HT1080 (cell line): ENCODE results near the gene SCN4B. TPM values are rescaled to one million over a fixed set of nuclear protein-coding genes. Genes with fewer than 3 reads are reported as not detected.

Experiments
- DNase-seq: peaks from one replicate; pipeline ENCODE4 v3.0.0-alpha.2; 2015; ENCODE audit warnings: low read depth
- total RNA-seq: library from RNA; depleted of rRNA; stranded (reverse); fragments of >200 nt; shearing (Covaris generic); gene quantifications from 2 replicates; pipeline ENCODE4 v1.2.3, GENCODE V29; 2014

The SCN4B gene
- total RNA-seq, 1 experiment from 2014 or later: not detected

- DNase-seq: no peak
These were observed 18.8 kb downstream of the SCN4B start for GRCh38 chr11:118133816-118134215.

DNA sequence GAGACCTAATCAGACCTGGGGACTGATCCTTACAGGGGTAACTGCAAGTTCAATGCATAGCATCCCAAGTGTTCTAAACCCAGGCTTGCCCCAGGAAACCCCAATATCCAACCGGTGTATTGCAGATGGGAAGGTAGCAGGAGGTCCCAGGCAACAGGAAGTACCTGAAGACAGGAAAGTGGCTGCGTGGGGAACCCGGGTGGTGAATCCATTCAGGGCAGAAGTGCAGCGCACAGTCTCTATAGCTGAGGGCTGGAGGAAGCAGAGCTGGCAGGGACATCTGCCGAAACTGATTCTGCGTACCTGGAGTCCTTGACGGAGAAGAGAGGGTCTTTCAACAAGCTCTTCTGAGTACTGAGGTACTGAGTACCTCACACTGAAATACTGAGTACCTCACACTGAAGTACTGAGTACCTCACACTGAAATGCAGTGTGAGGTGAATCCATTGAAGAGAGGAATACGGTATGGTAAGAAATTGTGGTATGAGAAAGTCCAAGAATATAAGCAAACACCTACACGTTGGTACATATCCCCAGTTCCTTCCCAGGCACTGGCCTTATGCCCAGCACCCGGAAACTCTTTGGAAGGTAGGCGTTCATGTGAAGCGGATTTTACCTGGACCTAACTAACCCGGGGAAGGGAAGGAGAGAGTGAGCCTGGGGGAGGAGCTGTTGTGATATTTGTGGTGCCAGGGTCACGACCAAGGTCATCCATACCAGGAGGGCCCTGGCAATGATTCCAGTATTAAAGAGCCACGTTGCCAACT lies 20.1 kb downstream of the SCN4B start:
- no peak for DNase-seq

GRCh38 chr11:118129471-118130172 lies 23.0 kb downstream of the SCN4B start:
- no peak for DNase-seq

DNA sequence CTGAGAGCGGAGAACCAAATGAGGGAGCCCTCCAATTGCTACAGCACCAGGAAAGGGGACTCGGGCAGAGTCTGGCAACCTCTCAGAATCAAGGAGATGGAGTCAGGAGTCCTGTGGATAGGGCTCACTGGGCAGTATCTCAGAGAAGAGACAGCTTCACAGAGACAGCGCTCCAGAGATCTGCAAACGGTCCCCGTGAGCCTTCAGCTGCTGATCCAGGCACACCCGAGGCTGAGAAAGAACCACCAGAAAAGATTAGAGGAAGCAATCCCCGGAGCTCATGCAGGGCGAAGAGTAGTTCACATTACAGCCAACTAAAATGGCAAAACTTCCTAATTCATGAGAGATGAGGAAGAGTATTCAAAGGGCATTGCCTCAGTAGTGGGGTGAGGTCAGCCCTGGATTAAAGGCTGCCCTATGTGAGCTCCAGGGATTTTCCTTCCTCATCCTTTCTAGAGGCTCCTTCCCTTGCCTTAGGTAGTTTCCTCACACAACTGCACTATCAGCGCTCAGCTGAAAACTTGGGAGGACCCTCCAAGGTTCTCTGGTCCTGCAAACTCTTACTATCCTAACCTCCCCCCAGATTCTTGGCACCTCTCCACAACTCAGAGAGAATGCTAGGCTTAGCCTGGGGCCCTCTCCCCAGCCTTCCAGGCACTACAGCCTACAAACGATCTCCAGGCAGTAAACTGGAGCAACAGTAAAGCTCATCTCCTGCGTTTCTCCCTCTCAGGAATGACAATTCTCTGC lies 23.7 kb downstream of the SCN4B start:
- DNase-seq: no peak

DNA sequence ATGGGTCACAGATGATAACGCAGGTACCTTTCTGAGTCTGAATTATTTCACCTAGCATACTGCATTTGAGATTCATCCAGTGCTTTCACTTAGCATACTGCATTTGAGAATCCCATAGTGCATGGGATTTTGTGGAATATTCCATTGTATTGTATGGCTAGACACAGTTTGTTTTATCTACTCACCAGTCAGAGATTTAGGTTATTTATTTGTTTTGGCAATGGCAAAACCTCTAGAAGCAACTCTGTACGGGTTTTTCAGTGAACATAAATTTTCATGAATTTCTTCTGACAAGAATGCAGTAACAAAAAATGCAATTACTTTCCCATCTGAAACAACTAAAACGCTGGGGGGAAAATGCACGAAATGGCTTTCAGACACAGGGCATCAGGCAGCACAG lies 24.3 kb downstream of the SCN4B start:
- no peak for DNase-seq

DNA sequence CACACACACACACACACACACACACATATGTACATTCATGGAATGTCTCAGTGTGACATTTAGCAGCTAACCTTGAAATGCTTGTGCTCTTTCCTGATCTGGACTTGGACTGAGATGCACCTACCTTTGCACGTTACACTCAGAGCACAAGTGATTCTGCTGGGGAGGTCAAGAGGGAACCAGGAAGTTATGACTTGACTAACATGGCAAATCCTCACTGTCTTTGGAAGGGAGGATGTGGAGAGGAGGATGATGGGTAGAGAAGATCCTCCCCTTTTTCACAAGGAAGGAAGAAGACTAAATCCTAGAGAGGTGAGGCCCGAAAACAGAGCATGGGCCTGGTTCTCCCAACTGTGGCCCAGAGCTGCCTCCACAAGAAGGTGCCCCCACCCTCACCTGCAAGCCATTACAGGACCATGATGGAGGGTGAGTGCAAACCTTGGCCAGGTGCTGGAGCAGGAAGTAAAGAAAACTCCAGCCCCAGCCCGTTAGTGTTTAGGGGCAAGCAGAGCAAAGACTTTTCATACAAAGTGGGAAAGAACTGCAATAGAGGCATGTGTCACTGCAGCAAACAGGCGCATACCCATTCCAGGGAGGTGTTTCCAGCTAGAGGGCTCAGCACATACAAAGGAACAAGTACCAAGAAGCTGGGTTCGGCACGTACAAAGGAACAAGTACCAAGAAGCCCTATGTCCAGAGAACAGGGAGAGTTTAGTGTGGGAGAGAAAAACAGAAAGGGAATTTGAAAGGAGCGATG lies 26.4 kb downstream of the SCN4B start:
- peak; percentile 71 for DNase-seq

GRCh38 chr11:118124929-118125535 lies 27.6 kb downstream of the SCN4B start:
- DNase-seq: no peak

DNA sequence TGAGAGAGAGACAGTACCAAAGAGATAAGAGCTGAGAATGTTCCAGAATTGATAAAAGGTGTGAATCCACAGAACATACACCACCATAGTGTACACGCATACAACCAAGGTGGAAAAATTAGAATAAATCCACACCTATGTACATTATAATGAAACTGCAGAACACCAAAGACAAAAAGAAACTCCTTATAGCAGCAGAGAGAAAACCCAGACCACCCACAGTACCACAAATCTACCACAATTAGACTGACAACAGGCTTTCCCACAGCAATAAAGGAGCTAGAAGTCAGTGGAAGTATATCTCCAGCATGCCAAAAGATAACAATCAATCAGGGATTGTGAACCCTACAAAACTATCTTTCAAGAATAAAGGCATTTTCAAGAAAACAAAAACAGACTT lies 31.8 kb downstream of the SCN4B start:
- no peak for DNase-seq

DNA sequence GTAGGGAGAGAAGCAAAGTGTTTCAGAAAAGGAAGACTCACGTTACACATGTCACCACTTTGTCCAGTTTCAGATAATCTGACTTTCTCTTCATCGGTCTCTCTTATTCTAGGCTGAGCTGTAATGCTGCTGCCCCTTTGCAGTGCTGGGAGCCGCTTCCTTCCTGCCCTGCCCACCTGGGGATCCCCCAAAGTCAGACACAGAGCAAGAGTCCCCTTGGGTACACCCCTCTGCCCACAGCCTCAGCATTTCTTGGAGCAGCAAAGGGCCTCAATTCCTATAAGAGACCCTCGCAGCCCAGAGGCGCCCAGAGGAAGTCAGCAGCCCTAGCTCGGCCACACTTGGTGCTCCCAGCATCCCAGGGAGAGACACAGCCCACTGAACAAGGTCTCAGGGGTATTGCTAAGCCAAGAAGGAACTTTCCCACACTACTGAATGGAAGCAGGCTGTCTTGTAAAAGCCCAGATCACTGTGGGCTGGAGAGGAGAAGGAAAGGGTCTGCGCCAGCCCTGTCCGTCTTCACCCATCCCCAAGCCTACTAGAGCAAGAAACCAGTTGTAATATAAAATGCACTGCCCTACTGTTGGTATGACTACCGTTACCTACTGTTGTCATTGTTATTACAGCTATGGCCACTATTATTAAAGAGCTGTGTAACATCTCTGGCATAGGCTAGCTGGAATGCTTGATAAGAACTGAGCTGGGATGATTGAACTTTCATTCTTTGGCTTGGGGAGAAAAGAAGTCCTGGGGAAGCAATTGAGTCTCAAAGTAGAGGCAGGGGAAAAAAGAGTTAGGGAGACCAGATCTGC lies 34.6 kb downstream of the SCN4B start:
- no peak for DNase-seq

GRCh38 chr11:118115048-118115447 lies 37.6 kb downstream of the SCN4B start:
- DNase-seq: no peak

DNA sequence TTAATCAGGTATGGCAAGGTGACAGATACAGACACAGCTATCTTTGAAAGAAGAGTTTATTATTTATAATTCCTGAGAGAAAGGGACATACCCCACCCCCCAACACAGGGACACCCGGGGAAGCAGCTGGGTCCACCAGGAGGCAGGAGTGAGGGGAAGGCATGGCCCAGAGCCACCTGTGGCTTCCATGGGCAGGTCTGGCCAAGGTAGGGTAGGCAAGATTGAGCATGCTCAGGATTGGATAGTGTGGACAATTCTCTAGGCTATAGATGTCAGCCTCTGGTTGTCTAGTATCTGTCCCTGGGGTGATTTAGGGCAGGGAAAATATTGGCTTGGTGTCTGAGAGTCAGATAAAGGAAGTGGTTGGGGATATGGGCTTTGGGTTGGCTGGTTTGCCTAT lies 38.4 kb downstream of the SCN4B start:
- no peak for DNase-seq

DNA sequence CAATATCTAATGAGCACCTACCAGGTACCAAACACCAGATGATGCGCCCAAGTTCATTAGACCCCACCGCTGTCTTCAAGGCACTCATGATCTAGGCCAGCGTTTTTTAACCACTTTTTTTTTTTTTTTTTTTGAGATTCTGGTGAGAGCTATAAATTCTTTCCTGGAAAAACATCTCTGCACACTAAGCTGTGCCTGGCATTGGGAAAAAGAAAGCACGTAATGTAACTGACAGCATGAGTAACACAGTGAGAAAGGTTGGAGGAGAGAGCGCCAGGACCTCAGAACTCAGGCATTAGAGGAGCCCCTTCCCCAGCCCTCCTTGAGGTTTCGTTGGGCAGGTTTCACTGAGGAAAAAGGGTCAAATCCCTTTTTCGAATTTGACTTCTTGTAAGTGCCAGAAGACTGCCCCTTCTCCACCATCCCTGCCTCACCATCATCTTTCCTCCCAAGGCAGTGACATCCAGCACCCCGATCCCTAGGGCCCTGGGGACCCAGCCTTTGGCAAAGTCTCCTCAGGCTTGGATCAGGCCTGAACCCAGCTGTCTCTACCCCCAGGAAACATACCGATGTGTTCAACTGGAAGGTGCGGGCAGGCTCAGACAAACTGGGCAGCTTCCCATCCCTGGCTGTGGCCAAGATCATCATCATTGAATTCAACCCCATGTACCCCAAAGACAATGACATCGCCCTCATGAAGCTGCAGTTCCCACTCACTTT lies 39.8 kb downstream of the SCN4B start:
- no peak for DNase-seq

GRCh38 chr11:118111744-118112035 lies 40.9 kb downstream of the SCN4B start:
- no peak for DNase-seq

DNA sequence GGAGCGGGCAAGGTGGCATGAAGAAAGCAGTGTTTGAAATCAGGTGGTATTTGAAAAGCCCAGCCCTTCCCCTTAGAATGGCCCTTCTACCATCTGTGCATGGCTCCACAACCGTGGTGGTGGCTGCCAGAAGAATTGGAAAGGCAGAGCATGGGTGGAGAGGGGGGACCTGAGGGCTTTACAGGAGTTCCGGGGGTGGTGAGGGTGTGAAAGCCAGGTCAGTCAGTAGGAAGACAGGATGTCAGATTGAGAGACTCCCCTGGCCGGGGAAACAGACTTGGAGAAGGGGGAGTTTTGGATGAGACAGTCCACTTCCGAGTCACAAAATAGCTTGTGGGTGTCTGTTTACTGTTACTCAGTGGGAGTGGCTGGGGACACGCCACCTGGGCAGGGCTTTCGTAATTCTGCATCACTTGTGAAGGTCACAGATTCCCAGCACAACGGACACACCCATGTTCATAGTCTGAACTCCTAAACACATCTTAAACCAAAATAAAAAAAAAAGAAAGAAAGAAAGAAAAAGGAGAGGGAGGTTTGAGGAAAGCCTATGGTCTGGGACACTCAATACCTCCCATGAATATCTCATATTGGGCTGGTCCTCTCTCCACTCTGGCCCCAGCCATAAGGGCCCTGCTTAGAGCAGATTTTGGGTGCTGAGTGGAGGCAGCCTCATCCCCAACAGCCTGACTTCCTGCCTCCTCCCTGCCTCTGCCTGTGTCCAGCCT lies 41.4 kb downstream of the SCN4B start:
- no peak for DNase-seq

DNA sequence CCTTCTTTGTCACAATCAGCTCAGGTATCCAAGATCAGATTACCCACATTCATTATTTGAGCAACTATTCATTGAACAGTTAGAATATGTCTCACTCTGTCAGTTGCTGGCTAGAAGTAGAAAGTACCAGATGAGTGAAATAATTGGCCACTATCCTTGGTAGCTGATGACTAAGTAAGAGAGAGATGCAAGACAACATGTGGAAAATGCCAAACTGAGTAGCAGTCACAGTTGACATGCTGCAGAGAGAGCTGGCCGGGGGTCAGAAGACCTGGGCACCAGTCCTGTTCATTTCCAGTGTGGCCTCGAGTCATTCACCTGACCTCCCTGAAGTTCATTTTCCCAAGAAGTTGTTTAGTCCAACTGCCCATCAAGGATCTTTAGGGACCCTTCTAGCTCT lies 43.4 kb downstream of the SCN4B start:
- no peak for DNase-seq

DNA sequence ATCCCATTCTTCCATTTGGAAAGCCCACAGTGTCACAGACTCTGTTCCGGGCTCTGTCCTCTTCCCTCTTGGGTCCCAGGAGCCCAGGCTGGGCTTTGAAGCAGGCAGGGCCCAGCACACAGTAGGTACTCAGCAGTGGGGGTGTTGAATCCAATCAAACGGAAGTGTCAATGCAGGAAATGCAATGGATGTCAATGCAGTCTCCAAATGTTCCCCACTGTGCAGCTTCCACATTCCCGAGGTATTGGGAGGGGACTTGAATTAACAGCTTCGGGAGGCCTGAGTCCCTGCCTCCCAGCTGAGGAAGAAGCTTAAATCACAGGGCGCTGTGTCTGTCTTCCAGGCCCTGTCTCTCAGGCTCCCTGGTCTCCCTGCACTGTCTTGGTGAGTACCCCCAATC lies 44.1 kb downstream of the SCN4B start:
- DNase-seq: no peak

- DNase-seq: peak; percentile 44
These were observed 45.8 kb downstream of the SCN4B start for GRCh38 chr11:118106789-118107335.

DNA sequence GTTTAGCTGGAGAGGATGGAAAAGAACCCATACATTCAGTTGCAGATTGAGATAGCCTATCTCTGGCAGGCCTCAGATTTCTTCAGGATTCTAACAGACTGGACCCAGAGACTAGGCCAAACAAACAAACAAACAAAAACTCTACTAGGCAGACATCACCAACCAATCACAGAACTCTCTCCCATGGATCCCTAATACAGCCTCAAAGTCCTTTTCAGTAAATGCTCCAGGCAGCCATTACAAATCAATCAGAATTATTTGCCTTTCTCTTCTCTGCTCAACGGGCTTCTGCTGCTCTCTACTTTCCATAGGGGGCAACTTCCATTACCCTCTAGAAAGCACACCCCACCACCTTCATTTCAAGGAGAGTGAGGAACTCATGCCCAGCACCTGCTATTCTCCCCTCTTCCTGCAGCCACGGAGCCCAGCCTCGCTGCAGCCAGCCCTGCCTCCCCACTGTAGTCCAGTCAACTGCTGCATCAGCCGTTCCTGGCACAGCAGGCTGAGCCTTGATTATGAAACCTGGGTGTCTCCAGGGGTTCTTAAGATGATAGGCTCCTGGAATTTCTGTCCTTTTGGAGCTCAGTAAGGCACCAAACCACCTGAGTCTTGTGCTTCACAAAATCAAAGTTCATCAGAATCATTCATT lies 46.8 kb downstream of the SCN4B start:
- no peak for DNase-seq
